ENCODE results near the gene CEBPA.
"Not testable (repeated sequence)": the region's sequence is repeated elsewhere in the genome, so short reads cannot be mapped to it uniquely, and the experiment has no call there.

The CEBPA gene

GRCh38 chr19:33323093-33323820, 20.9 kb upstream of the CEBPA start:
- DNase-seq: no peak

GRCh38 chr19:33320636-33321035, 18.3 kb upstream of the CEBPA start:
- no peak for DNase-seq

- not testable (repeated sequence) for DNase-seq
Measured at GRCh38 chr19:33317991-33318390, 15.7 kb upstream of the CEBPA start.

GRCh38 chr19:33317517-33317916, 15.2 kb upstream of the CEBPA start:
- DNase-seq: no peak

GRCh38 chr19:33316541-33317264, 14.4 kb upstream of the CEBPA start:
- DNase-seq: no peak

GRCh38 chr19:33312808-33313207, 10.5 kb upstream of the CEBPA start:
- DNase-seq: not testable (repeated sequence)

- DNase-seq: no peak
Measured at GRCh38 chr19:33312065-33312464, 9.7 kb upstream of the CEBPA start.

GRCh38 chr19:33311326-33311682, 9.0 kb upstream of the CEBPA start:
- no peak for DNase-seq

- DNase-seq: no peak
Measured at GRCh38 chr19:33310606-33311325, 8.4 kb upstream of the CEBPA start.

GRCh38 chr19:33309826-33310225, 7.5 kb upstream of the CEBPA start:
- no peak for DNase-seq

GRCh38 chr19:33306853-33307792, 4.8 kb upstream of the CEBPA start:
- no peak for DNase-seq

GRCh38 chr19:33306191-33306590, 3.9 kb upstream of the CEBPA start:
- no peak for DNase-seq

- no peak for DNase-seq
Measured at GRCh38 chr19:33304760-33305647, 2.7 kb upstream of the CEBPA start.

- DNase-seq: no peak
Measured at GRCh38 chr19:33304371-33304759, 2.0 kb upstream of the CEBPA start.

- DNase-seq: no peak
Measured at GRCh38 chr19:33303791-33304345, 1.5 kb upstream of the CEBPA start.

GRCh38 chr19:33302974-33303790, 848 bp upstream of the CEBPA start:
- no peak for DNase-seq

GRCh38 chr19:33301900-33302174, 497 bp downstream of the CEBPA start:
- DNase-seq: no peak

GRCh38 chr19:33301144-33301899, 1.0 kb downstream of the CEBPA start:
- no peak for DNase-seq

- no peak for DNase-seq
Measured at GRCh38 chr19:33300894-33301143, 1.5 kb downstream of the CEBPA start.

All from stimulated activated CD4-positive, alpha-beta T cell treated with anti-CD3 and anti-CD28 coated beads, Interleukin-1b, Interleukin-23, amount 100 ng/mL, for 48 hours (primary cell).